Left renal cortex interstitium (tissue), 4 donors: Measurements from ENCODE around the gene FMN2. TPM values are rescaled to one million over a fixed set of nuclear protein-coding genes. Genes with fewer than 3 reads are reported as not detected.

ENCODE experiments used
- DNase-seq, 4 donors: peaks; one replicate each; pipeline ENCODE4 v3.0.0-alpha.2; 2013; ENCODE audit warnings: low read depth in 4 of 4, low spot score in 2 of 4, missing footprints in 1 of 4
- polyA plus RNA-seq, 4 donors: library from polyadenylated mRNA; unstranded; fragments of 120-200 nt; gene quantifications; one replicate each; pipeline ENCODE4 v1.2.1, GENCODE V29; 2013; ENCODE audit not compliant: insufficient read length in 4 of 4

The FMN2 gene
- polyA plus RNA-seq, 4 donors, result 3.8 to 8.8 (median 6.1) TPM

- peak; percentile 7 to 13 (median 13) for DNase-seq
Measured at GRCh38 chr1:240190881-240191401, 99.3 kb downstream of the FMN2 start.

DNA sequence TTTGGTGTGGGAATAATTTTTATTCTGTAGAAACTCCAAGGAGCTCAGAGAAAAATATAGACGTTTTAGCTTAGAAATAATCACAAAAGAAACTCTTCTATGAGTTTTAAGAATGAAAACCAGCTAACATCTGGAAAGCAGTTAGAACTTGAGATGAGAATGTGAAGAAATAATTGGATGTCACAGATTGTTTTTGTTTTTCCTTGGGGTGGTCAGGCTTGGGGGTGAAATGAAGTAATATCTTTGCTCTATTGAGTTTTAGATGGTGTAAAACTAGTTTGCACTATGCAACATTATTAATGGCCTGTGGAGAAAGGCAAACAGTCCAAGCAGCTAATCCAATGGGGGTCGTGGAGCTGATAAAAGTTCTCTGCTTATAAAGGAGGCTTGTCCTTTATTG, 101.2 kb downstream of the FMN2 start:
- DNase-seq, result no peak

GRCh38 chr1:240193679-240194078, 102.0 kb downstream of the FMN2 start:
- DNase-seq, result no peak

DNA sequence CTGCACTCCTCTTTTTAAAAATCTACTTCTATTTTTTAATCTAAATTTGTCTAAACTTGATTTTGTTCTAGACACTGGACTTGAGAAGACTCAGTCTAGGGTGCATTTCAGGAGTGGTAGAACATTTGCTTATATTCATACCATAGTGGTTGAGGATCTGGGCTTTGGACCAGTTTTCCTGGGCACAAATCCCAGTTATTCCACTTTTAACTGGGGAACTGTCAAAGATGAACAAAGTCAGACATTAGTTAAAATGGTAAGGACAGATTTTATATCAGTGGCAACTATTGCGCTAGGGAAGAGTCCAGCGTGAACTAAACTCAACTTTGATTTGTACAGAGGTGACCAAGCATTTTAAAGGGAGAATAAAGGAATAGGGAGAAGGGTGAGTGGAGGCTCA, 102.4 kb downstream of the FMN2 start:
- DNase-seq, result no peak

GRCh38 chr1:240198376-240198775, 106.7 kb downstream of the FMN2 start:
- no peak for DNase-seq

- no peak for DNase-seq
Measured at GRCh38 chr1:240199758-240200645, 108.3 kb downstream of the FMN2 start.

GRCh38 chr1:240201931-240202330, 110.2 kb downstream of the FMN2 start:
- no peak for DNase-seq

GRCh38 chr1:240207073-240207709, 115.5 kb downstream of the FMN2 start:
- DNase-seq, result no peak

DNA sequence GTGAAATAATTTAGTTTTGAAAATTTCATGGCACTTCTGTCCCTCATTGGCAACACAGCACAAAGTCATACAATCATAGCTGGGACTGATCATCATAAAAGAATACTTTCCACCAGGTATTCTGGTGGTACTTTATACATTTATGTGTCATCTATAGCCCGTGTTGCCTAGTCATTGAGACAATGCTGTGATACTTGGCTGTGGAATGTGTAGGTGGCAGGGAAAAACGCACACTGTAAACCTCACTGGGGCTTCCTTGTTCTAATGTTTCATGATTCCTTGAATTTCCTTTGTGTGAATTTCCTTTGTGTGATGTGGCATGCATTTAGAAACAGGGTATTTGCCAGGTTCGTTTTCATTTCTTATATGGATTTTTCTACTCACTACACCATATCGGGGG, 118.3 kb downstream of the FMN2 start:
- DNase-seq, result no peak

DNA sequence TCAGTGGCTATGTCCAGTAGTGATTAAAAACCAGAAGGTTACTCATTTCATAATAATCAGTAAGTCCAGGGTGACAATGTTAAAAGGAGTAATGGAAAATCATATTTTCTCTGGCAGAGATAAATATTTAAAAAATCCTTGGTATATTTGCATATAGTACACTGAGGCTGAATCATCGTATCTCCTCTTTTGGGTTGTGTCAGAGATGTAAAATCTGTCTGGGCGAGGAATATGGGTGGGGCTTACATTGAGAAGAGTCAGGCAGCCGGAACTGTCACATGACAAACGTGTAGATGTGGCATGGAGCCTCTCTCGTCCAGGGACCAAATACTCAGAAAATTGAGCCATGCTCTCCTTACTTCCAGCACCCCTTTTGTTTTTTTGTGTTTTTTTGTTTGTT, 120.9 kb downstream of the FMN2 start:
- no peak for DNase-seq

GRCh38 chr1:240217403-240217802, 125.7 kb downstream of the FMN2 start:
- DNase-seq, result no peak

GRCh38 chr1:240219104-240219503, 127.4 kb downstream of the FMN2 start:
- no peak for DNase-seq

DNA sequence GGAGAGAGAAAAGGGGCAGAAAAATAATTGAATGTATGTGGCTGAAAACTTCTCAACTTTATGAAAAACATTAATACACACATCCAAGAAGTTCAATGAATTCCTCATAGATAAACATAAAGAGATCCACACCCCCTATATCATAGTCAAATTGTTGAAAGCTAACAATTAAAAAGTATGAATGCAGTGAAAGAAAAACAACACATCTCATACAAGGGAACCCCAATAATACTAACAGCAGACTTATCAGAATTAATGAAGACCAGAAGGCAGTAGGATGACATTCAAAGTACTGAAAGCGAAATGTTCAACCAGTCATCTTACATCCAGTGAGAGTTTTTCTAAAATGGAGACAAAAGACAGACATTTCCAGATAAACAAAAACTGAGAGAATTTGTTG, 134.4 kb downstream of the FMN2 start:
- no peak for DNase-seq

DNA sequence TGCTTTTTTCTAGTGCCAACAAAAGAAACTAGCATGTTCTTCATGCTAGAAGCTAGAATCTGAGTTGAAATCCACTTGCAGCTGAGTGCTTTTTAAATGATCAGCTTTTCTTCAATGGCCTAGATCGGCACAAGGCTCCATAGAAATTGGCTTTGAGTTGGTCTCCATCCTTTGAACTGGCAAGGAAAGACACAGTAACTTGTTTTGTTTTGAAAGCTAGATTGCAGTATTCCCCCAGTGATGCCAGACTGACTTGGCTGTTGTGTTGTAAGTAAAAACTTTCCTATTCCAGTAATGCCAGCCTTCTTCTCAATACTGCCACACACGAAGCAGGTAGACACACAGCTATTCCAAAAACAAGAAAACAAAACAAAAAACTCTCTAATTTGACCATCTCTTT, 139.1 kb downstream of the FMN2 start:
- no peak for DNase-seq

DNA sequence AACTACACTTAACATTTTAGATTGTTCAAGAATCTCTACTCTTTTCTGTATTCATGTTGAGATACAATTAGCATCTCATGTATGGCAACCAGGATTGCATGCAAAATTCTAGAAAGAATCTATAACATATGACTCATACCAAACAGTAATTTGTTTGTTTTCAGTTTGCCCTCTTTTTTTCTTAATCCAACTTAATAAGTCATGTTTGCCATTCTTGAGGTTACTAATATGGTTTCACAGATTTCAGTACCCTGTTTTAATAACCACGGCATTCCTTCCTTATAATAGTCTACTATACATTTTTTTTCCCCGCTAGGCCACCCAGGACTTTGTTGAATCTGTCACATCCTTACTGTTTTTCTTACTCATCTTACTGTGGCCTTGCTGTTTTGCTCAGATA, 140.8 kb downstream of the FMN2 start:
- no peak for DNase-seq

GRCh38 chr1:240234485-240235210, 143.0 kb downstream of the FMN2 start:
- no peak for DNase-seq

DNA sequence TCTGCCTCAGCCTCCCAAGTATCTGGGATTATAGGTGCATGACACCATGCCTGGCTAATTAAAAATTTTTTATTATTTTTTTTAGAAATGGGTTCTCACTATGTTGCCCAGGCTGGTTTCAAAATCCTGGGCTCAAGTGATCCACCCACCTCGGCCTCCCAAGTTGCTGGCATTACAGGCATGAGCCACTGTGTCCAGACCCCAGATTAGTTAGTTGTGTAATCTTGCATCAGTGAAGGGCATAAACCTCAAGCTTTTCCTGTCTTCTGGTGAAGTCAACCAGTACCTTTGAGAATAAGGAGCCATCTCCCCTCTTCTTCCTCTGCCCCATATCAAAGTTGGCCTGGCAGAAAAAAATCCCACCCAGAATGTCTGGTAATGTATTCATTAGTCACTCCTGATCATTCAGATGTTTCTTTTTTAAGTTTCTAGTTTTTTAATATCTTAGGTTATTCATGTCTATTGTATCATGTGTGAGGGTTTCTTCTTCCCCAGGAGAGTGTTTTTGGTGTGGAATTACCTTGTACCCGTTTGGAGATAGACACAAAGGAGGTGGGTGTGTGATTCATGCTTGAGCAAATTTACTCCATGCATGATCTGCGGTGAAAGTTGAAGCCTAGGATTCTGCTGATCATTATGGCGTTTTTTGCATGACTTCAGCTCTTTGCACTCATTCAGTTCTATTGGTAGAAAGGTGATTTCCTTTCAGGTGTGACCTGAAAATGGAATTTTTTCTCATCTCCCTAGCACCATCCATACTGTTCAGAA, 144.0 kb downstream of the FMN2 start:
- DNase-seq, result no peak

DNA sequence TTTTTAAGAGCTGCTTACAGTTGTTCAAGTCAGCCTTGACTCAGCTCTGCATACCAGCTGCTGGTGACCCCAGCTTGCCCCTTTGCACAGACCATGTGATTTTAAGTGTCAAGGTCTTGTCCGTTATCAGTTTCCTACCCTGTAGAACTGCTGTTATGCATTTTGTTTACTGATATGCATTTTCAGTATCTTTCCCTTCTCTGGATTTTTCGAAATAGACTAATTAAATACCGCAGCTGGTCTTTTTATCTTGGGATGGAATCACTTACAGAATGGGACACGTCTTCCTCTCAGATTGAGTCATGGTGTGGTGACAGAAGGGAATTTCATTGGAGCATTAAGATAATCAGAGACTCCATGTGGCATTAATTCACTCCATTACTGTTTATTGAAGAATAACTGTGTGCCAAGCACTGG, 145.6 kb downstream of the FMN2 start:
- DNase-seq, result no peak

GRCh38 chr1:240239309-240239708, 147.6 kb downstream of the FMN2 start:
- no peak for DNase-seq

GRCh38 chr1:240241278-240241677, 149.6 kb downstream of the FMN2 start:
- no peak for DNase-seq
